NK-92 treated with Interleukin-12 subunit alpha and Interleukin-12 subunit beta, amount 100 ng/mL, for 24 hours (cell line): ENCODE data around the gene C1orf216.
"Not testable (repeated sequence)": the region's sequence is repeated elsewhere in the genome, so short reads cannot be mapped to it uniquely, and the experiment has no call there.

Experiments used
- DNase-seq: peaks from one replicate; lab custom pipeline; 2025; lab: John Stamatoyannopoulos, UW

C1orf216 gene

GRCh38 chr1:35718492-35719336 lies at the start of gene C1orf216:
Gene C1orf216 (minus strand): TSS chr1:35718884. CDS start chr1:35716321, 2,563 bp downstream.
- DNase-seq: peak; percentile 57

GRCh38 chr1:35764283-35764682 lies 45.6 kb upstream of the C1orf216 start:
- DNase-seq: no peak

- DNase-seq: no peak
These were observed 44.5 kb upstream of the C1orf216 start for GRCh38 chr1:35763201-35763600.

- no peak for DNase-seq
These were observed 43.5 kb upstream of the C1orf216 start for GRCh38 chr1:35762141-35762540.

GRCh38 chr1:35756064-35756463 lies 37.4 kb upstream of the C1orf216 start:
- no peak for DNase-seq

- no peak for DNase-seq
These were observed 35.1 kb upstream of the C1orf216 start for GRCh38 chr1:35753626-35754260.

- DNase-seq: no peak
These were observed 29.6 kb upstream of the C1orf216 start for GRCh38 chr1:35748326-35748725.

- no peak for DNase-seq
These were observed 26.5 kb upstream of the C1orf216 start for GRCh38 chr1:35745124-35745730.

- no peak for DNase-seq
These were observed 18.4 kb upstream of the C1orf216 start for GRCh38 chr1:35737120-35737519.

- no peak for DNase-seq
These were observed 8.9 kb upstream of the C1orf216 start for GRCh38 chr1:35727434-35728040.

GRCh38 chr1:35726450-35727433 lies 8.1 kb upstream of the C1orf216 start:
- peak; percentile 8 for DNase-seq

- DNase-seq: no peak
These were observed 6.9 kb upstream of the C1orf216 start for GRCh38 chr1:35725596-35725995.

GRCh38 chr1:35717911-35718476 lies 690 bp downstream of the C1orf216 start:
- DNase-seq: no peak

- DNase-seq: peak; percentile 32
These were observed 3.1 kb downstream of the C1orf216 start for GRCh38 chr1:35715568-35716002.

- DNase-seq: no peak
These were observed 3.6 kb downstream of the C1orf216 start for GRCh38 chr1:35714921-35715567.

GRCh38 chr1:35711098-35711497 lies 7.6 kb downstream of the C1orf216 start:
- not testable (repeated sequence) for DNase-seq

- no peak for DNase-seq
These were observed 9.7 kb downstream of the C1orf216 start for GRCh38 chr1:35708952-35709351.

GRCh38 chr1:35708441-35708921 lies 10.2 kb downstream of the C1orf216 start:
- DNase-seq: no peak

GRCh38 chr1:35707601-35708440 lies 10.9 kb downstream of the C1orf216 start:
- DNase-seq: no peak
